COLO829 (cell line): ENCODE results near the gene CFAP206.

Experiments used
- DNase-seq: peaks from one replicate; pipeline ENCODE4 v3.0.0; 2012; ENCODE audit warnings: low spot score

The CFAP206 gene, protein sequence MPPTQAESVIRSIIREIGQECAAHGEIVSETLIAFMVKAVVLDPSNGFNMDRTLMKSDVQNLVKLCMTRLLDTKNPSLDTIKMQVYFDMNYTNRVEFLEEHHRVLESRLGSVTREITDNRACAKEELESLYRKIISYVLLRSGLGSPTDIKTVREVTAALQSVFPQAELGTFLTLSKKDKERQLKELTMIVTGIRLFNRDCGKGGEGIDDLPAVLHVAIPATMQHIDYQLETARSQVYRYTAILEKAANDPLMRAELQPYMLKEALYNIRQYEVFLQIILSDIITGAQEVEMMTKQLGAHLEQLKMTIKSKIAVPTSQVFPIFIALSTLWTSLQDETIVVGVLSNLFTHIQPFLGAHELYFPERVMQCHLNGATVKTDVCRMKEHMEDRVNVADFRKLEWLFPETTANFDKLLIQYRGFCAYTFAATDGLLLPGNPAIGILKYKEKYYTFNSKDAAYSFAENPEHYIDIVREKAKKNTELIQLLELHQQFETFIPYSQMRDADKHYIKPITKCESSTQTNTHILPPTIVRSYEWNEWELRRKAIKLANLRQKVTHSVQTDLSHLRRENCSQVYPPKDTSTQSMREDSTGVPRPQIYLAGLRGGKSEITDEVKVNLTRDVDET

DNA sequence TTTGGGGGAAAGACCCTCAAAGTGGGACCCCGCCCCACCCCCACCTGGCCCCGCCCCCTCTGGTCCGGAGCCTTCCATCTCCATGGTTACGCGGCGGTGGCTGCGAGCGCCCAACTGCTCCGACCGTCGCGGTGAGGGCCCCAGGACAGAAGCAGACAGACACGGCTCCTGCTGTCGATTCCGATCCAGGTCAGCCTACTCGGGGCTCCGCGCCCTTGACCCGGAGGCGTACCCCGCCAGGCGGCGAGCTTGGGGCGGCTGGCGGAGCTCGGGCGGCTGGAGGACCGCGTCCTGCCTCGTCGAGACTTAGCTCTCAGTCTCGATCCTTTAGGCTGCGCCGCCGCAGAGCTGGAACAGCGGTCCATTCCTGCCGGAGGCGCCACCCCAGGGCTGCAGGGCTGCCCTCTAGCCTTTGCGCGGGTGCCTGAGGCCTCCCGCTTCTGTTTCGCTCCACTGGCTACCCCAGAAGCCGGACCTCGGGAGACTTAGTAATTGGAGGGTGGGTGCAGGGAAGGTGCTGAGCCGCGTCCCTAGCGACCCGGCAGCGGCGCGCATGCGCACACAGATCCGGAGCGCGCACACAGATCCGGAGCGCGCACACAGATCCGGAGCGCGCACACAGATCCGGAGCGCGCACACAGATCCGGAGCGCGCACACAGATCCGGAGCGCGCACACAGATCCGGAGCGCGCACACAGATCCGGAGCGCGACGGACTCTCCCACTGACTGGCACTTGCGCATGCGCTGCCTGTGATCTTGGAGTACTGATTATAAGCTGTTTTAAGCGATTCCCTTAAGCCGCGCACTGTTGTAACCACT is at the start of gene CFAP206:
TSS of gene CFAP206 (plus strand) at position 72 of the 820 bp plus-strand sequence. CDS start 1,868 bp downstream, outside the sequence.
- DNase-seq, result peak; percentile 90

DNA sequence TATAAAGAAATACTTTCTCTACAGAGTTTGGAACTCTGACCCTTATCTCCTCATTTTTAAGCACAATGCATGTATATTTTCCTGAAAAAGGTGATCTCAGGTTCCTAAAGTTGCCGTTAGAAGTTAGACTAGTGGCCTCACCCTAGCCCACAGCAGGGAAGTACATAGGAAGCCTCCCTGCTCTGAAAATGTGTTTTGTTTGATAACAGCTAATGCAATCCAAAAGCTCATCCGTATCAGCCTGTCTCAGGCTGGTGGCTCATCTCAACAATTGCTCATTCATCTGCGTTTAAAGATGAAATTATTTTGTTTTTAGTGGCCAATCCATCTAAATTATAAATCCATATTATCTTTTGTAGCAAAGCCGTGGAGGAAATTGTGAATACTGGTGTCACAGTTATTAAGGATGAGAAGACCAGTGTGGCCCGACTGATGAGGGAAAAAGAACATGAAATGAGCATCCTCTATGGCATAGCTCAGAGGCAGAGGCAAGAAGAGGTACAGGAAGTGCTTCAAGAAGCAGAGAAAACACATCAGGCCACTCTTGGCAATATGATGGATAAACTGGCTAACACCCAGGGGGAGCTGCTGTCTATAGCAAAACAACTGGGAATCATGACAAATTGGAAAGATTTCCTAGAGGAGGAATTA is 43.0 kb upstream of the CFAP206 start:
- DNase-seq, result no peak

DNA sequence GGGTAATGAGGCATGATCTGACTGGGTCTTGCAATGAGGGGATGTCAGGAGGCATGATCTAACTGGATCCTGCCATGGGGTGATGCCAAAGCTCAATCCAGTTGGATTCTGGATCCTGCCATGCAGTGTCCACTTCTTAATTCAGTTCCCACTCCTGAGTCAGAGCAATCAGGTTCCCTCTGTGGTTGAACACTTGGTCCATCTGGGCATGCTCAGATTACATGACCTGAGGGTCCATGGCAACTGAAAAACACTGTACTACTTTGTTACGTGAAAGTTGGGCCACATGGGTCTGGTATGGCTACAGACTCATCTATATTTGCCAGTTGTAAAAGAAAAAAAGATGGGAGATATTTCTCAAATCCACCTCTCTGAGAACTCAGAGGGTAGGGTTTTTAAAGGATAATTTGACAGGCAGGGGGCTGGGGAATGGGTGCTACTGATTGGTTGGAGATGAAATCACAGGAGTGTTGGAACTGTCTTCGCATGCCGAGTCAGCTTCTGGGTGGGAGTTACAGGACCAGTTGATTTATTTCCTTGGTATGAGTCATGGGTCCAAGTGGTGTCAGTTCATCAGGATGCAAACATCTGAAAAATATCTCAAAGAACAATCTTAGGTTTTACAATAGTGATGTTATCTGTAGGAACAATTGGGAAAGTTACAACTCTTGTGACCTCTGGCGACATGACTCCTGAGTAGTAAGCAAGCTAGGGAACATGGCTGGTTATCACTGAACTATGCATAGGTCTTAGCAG is 41.5 kb upstream of the CFAP206 start:
- no peak for DNase-seq

DNA sequence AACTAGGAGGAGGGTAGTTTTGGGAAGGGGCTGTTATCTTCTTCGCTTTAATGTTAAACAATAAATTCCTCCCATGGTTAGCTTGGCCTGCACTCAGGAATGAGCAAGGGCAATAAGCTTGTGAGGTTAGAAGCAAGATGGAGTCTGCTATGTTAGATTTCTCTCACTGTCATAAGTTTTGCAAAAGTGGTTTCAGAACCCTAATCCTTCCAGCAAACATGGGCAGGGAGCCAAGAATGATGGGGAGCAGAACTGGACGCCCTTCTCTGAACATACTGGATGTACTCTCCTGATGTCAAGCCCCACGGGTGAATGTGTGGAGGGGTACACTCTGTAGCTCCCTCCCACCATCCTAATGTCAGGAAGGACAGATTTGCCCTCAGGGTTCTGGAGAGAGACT is 40.9 kb upstream of the CFAP206 start:
- no peak for DNase-seq

DNA sequence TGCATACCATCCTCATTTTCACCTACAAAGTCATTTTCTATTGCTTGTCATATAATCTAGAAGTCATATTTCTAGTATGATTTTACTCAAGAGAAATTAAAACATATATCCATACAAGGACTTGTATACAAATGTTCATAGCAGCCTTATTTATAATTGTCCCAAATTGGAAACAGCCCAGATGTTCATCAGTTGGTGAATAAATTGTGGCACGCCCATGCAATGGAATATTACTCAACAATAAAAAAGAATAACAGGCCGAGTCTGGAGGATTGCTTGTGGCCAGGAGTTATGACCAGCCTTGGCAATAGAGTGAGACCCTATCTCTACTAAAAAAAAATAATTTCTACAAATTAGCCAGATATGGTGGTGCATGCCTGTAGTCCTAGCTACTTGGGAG is 34.4 kb upstream of the CFAP206 start:
- no peak for DNase-seq

DNA sequence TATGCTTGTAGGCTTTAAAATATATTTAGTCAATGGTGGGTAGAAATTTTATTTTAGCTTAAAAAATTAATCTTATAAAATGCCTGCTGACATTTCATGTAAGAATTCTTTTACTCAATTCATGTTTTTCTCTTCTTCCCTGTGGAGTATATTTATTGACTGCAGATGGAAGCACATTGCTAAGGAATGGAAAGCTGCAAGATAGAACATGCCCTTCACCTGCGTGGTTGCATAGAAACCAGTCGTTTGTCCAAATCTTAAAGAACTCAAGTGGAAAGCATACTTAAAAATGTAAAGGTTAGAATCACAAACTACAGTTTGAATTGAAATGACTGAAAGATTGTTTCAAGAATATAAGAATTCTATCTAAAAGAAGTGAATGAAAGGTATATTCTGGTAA is 32.5 kb upstream of the CFAP206 start:
- DNase-seq, result no peak

DNA sequence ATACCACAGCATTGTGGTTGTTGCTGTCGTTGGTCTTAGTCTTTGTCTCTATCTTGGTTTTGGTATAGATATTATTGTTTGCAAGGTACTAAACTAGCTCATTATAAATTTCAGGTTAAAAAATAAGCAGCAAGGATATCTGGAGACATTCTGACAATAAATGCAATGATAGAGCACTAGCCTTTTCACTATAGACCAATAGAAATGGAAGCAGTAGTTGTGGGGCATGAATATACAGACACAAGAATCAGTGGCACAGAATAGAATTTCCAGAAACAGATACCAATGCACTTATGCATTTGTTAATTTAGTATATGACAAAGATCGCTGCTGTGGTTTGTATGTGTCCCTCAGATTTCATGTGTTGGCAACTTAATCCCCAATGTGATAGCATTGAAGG is 31.1 kb upstream of the CFAP206 start:
- DNase-seq, result no peak

DNA sequence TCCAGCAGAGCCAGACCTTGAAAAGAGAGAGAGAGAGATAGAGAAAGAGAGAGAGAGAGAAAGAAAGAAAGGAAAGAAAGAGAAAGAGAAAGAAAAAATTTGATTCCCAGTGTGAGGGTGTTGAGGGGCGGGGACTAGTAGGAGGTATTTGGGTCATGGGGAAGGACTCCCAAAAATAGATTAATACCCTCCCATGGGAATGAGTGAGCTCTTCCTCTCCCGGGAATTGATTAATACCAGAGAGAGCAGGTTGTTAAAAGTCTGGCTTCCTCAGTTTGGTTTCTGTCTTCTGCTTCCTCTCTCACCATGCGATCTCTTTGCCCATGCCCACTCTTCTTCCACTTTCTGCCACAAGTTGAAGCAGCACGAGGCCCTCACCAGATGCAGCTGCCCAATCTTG is 28.8 kb upstream of the CFAP206 start:
- DNase-seq, result no peak

DNA sequence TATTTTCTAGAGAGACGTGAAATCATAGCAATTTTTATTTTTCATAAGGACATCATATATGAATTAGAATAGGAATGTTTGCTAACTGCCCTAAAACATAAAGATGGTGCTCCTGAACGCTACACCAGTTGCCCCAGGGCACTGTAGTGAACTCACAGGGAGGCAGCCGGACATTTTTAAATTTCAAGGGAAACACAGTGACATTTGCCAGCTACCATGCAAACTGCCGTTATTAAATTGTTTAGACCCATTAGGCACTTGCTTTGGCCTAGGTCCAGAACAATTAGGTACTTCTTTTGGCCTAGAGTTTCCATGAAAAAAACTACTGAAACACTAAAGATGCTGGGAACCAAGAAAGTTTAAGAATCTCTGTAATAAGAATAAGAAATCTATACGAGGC is 24.9 kb upstream of the CFAP206 start:
- DNase-seq, result no peak

DNA sequence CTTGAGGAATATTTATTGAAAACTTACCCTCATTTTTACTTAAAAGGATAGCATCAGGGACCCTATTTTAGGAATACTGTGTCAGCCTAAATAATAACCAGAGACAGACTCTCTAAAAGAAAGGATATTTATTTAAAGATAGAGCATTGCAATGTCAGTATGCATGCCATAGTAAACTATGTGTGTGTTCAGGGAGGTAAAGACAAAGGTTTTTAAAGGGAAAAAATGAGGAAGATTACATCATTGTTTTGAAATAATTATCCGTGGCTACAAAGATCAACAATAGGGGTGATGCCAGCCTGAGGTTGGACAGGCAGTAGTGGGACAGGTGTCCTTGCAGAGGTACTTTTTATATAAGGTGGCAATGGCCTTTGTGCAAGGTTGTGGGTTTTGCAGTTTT is 23.7 kb upstream of the CFAP206 start:
- no peak for DNase-seq

DNA sequence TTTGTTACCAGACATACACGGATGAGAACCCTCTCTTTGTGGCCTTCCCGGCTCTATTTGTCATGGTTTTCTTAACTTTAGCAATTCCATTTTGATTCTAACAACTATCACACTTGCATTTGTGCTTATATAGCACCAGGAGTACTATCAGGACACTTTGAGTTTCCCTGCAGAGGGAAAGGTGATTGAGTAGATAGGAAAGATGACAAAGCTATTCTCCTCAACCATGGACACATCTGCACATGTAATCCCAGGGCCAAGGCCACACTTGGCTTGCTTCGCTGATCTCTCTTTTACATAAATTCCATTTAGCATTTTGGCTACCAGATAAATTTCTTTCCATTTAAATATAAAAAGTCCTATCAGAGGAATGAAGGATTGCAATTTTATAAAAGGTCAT is 23.3 kb upstream of the CFAP206 start:
- no peak for DNase-seq

DNA sequence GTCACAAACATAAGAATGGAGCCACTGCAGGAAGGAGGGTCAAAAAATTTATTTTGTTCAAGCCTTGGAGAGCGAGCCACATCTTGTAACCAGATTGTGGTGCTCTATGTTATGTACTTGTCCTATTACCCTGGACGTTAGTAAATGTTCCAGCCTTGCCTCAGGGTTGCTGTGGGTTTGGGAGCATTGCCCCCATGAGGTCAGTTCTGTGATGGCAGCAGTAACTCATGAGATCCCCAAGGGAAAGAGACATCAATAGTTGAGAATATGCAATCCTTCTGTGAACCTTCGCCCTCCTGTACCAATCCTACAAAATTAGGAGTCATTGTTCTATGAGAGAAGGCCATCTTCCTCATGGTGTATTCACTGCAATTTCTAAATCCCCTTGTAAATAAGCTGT is 16.4 kb upstream of the CFAP206 start:
- DNase-seq, result peak; percentile 46

DNA sequence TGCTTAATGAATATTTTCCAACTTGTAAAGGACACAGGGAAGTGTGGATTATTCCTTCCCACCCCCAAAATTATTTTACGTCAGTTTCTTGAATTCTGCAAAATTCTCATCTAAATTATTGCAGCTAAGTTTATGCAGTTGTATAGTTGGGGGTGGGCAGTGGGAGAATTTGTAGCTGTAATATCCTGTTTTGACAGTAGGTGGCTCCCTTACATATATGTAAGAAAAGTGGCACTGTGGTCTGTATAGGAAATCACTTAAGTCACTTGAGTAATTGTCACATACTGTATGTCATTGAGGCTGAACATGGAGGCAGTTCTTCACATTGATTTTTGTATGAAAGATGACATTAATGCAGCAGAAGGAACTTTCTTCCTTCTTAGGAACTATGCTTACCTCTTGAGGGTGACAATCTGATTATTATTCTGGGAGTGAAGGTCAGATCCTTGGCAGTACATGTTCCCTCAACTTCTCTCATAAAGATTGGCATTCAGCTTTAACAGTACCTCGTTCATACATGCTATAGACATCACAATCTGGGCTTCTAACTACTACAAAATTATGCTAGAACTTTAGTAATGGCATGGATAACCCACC is 14.6 kb upstream of the CFAP206 start:
- peak; percentile 15 for DNase-seq

DNA sequence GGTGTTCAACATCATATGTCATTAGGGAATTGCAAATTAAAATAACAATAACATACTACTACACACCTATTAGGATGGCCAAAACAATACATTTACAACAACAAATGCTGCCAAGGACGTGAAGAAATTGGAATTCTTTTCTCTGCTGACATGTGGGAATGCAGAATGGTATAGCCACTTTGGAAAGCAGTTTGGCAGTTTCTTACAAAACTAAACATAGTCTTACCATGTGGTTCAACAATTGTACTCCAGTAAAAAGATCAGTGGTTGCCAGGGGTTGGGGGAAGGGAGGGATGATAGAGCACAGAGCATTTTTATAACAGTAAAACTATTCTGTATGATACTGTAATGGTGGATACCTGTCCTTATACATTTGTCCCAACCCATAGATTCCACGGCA is 12.3 kb upstream of the CFAP206 start:
- DNase-seq, result no peak

DNA sequence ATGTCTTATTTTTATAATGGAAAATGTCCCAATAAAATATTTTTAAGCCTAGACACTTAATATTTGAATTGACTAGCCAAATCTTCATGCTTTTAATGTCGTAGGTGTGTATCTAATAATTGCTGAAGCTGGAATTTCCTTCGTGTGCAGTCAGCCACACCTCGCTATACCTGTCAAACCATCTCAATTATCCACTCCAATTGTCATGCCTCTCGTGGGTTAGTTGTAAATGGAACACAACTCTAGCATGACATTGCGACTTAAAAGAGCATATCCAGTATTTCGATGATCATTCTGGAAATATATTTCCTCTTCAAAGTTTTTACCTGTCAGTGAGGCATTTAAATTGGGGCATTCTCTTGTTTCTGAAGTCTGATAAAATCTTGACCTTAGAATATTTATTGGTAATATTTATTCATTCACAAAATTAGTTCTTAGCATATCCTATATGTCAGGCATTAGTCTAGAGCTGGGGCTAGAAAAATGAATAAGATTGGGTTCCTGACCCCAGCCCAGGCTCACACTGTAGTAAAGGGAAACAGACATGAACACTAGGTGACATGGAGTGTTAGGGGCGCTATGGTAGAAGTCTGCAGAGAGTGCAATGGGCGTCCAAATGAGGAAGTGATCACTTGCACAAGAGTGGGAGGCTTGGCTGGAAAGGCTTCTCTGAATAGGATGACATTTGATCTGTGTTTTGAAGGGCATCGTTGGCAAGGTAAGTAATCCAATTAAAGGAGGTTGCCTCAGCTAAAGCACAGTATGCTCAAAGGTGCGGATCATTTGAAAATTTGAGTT is 11.0 kb upstream of the CFAP206 start:
- DNase-seq, result no peak

DNA sequence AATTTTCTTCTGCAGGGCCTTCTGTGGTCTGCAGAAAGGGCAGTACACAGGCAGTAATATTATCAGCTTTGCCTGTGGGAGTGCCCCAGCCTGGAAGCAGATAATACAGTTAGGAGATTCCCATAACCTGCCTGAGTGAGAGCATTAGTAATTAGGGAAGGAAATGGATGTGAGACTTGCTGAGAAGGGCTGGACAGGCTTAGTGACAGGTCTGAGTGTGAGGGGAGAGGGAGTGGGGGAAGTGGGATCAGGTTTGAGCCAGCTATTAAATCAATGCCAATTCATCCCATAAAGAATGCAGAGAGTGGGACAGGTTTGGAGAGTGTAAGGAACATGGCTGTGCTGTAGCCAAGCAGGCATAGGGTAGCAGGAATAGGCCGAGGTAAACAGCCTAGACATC is 10.1 kb upstream of the CFAP206 start:
- DNase-seq, result no peak

DNA sequence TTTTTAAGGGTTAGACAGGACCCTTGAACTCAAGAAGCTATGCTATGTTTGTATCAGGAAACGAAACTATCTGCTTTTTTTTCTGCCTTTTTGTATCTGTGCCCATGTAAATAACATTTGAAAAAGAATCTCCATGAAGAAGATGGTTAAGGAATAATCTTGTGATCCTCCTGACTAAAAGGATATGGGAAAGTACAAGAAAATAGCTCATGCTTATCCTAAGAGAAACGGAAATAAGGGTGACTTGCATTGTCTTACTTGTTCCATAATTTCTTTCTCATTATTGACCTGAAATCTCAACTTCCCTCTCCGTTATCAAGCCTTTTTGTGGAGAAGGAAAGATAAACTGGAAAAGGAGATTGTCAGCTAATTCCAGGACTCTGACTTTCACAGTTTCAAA is 5.9 kb upstream of the CFAP206 start:
- no peak for DNase-seq

DNA sequence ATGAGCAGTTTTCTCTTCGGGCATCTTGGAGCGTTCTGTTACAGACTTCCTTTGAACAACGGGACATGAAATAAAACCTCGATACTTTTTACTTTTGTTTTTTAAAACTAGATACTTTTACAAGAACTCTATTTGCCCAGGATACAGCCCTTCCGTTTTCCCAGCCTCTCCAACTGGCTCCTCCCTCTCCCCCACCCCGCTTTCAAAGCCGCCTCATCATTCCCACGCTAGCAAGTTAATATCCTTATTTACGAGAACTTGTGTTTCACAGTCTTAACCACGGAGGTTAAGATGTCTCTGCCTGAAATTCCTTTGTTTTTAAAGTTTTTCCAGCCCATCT is 241 bp upstream of the CFAP206 start:
- DNase-seq, result peak; percentile 28

DNA sequence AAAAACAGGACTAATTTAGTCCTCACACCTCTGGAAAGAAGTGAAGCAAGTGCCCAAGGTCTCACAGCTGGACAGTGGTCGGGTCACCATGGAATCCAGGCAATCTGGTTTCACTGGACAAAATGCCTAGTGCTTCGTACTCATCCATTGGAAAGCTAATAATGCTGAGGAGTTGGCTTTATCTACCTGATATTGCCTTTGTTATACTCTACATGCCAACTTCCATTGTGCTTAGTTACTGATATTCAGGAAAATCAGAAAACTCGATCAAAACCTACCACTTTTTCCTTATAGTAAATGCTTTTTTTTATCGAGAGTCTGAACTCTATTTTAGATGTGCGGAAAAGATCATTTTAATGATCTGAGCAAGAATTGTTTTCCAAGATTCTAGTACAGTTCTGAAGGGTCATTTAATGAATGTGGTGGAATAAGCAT is 966 bp downstream of the CFAP206 start:
- no peak for DNase-seq

DNA sequence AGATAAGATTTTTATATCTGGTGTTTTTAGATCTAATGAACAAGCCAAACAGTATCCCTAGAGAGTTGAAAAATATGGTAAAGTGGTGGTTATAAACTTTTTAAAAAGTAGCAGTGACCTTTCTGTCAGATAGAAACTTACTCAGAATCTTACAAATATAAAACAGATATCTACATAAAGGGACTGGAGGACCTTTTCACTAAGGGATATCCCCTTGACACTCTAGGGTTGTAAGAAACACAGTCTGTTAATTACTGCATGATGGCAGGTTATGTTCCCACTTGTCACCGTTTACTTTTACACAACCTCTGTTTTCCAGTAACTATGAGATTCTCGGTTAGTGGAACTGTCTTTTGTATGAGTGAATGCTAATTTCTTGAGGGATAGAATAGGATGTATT is 11.5 kb downstream of the CFAP206 start:
- no peak for DNase-seq

DNA sequence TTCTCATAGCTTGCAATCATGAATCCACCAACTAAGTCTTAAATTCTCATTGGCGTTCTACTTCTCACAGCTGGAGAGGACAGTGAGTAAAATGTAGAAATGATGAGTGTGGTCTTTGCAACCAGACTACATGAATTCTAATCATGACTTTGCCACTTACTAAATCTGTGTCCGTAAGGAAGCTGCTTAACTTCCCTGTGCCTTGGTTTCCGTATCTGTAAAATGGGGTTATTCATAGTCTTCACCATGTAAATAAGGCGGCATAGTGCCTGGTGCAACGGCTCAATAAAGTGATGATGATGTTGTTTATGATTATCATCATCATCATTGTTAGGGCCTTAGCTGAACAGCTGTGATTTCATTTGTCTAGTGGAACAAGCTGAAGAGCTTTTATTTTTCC is 12.6 kb downstream of the CFAP206 start:
- DNase-seq, result no peak
